ENCODE measurements around the gene SLC4A7. TPM values are rescaled to one million over a fixed set of nuclear protein-coding genes. Genes with fewer than 3 reads are reported as not detected.

The SLC4A7 gene
- total RNA-seq, 2 experiments from 2014 or later, result 25.9 to 31.9 TPM

DNA sequence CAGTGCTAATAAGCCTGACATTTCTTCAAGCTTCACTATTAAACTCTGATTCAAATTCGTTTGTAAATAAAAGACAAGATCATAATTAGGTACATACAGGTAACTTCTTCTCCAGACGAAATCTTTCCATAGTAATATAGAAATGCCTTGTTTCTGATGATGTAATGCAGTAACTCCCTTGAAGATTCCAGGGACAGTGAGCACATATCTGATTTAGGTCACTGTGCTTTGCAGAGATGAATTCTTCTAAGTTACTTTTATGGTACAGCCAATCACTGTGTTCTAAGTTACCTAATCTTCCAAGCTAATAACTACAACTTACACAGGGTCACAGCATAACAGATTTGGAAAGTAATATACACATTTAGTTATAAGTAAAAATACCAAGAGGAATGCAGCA lies 27.6 kb downstream of the SLC4A7 start:
- Histone ChIP-seq H3K9me3 (ENCODE audit: low read length) (no peaks in the 10 kb centered on the region), H4K20me1 (ENCODE audit: insufficient read depth, low read length) (no peaks in the 10 kb centered on the region), H3K4me3 (ENCODE audit: low read depth, low read length, poor library complexity, severe bottlenecking) (no peak overlapping the region), H3K4me2 (ENCODE audit: low read length) (no peak overlapping the region), H3K9me2 (ENCODE audit: insufficient read depth, low read length) (no peaks in the 10 kb centered on the region), H3K4me1 (ENCODE audit: insufficient read depth, low read length, poor library complexity, severe bottlenecking) (no peaks in the 10 kb centered on the region), H2AFZ (ENCODE audit: low read length) (no peak overlapping the region), H3K27ac (ENCODE audit: low read depth, low read length, poor library complexity, severe bottlenecking) (no peak overlapping the region), H3K79me2 (ENCODE audit: insufficient read depth, low read depth, low read length) (no peaks in the 10 kb centered on the region), H3K36me3 (ENCODE audit: insufficient read depth, low read length) (no peaks in the 10 kb centered on the region)
- POLR2A ChIA-PET, result no interaction called here
- CTCF ChIA-PET (ENCODE audit: unreplicated experiment), result no interaction called here
- BruUV-seq (replicated peaks), result no TSS peak
- TF ChIP-seq, protein P1, sequence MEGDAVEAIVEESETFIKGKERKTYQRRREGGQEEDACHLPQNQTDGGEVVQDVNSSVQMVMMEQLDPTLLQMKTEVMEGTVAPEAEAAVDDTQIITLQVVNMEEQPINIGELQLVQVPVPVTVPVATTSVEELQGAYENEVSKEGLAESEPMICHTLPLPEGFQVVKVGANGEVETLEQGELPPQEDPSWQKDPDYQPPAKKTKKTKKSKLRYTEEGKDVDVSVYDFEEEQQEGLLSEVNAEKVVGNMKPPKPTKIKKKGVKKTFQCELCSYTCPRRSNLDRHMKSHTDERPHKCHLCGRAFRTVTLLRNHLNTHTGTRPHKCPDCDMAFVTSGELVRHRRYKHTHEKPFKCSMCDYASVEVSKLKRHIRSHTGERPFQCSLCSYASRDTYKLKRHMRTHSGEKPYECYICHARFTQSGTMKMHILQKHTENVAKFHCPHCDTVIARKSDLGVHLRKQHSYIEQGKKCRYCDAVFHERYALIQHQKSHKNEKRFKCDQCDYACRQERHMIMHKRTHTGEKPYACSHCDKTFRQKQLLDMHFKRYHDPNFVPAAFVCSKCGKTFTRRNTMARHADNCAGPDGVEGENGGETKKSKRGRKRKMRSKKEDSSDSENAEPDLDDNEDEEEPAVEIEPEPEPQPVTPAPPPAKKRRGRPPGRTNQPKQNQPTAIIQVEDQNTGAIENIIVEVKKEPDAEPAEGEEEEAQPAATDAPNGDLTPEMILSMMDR (conservative IDR thresholded peaks at IDR 0.05; ENCODE audit: low read length), result no peak
- TF ChIP-seq EZH2phosphoT487 (IDR thresholded peaks at IDR 0.05; ENCODE audit: borderline replicate concordance, low read depth, low read length), result no peak
- DNase-seq (ENCODE audit: low spot score), result no peak
- intact Hi-C loops (cut with micrococcal nuclease; ENCODE audit: unreplicated experiment), result no loop called here

DNA sequence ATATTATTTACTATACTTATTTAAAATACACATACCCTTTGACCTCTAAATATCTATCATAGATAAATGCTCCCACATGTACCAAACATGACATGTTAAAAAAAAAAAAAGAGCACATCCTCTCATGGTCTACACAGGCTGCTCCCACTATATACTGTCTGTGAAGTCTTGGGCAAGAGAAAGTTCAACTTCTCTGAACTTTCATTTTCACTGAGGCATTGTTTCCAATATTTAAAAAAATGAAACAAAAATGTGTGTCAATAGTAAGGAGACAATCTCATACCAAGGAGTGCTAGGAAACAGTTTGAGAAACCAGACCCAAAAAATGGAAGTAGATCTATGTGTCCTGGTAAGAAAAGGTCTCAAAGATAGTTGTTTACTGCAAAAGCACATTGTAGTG lies 29.3 kb downstream of the SLC4A7 start:
- TF ChIP-seq EZH2phosphoT487 (IDR thresholded peaks at IDR 0.05; ENCODE audit: borderline replicate concordance, low read depth, low read length), result no peak
- no peaks in the 10 kb centered on the region for H3K4me1 ChIP-seq (ENCODE audit: insufficient read depth, low read length, poor library complexity, severe bottlenecking)
- H3K79me2 ChIP-seq (ENCODE audit: insufficient read depth, low read depth, low read length), result no peaks in the 10 kb centered on the region
- DNase-seq (ENCODE audit: low spot score), result no peak
- no peak overlapping the region for H3K4me2 ChIP-seq (ENCODE audit: low read length)
- no peak overlapping the region for H3K27ac ChIP-seq (ENCODE audit: low read depth, low read length, poor library complexity, severe bottlenecking)
- ChIA-PET CTCF (ENCODE audit: unreplicated experiment) (no interaction called here), POLR2A (no interaction called here)
- no peak overlapping the region for H2AFZ ChIP-seq (ENCODE audit: low read length)
- H3K9me2 ChIP-seq (ENCODE audit: insufficient read depth, low read length), result no peaks in the 10 kb centered on the region
- H3K36me3 ChIP-seq (ENCODE audit: insufficient read depth, low read length), result no peaks in the 10 kb centered on the region
- H3K4me3 ChIP-seq (ENCODE audit: low read depth, low read length, poor library complexity, severe bottlenecking), result no peak overlapping the region
- H3K9me3 ChIP-seq (ENCODE audit: low read length), result no peaks in the 10 kb centered on the region
- no TSS peak for BruUV-seq (replicated peaks)
- no peaks in the 10 kb centered on the region for H4K20me1 ChIP-seq (ENCODE audit: insufficient read depth, low read length)
- intact Hi-C loops (cut with micrococcal nuclease; ENCODE audit: unreplicated experiment), result no loop called here

- H2AFZ ChIP-seq (ENCODE audit: low read length), result no peak overlapping the region
- no peak for TF ChIP-seq EZH2phosphoT487 (IDR thresholded peaks at IDR 0.05; ENCODE audit: borderline replicate concordance, low read depth, low read length)
- intact Hi-C loops (cut with micrococcal nuclease; ENCODE audit: unreplicated experiment), result no loop called here
- no peaks in the 10 kb centered on the region for H3K36me3 ChIP-seq (ENCODE audit: insufficient read depth, low read length)
- no TSS peak for BruUV-seq (replicated peaks)
- ChIA-PET POLR2A (no interaction called here), CTCF (ENCODE audit: unreplicated experiment) (no interaction called here)
- no peaks in the 10 kb centered on the region for H3K79me2 ChIP-seq (ENCODE audit: insufficient read depth, low read depth, low read length)
- no peak overlapping the region for H3K4me3 ChIP-seq (ENCODE audit: low read depth, low read length, poor library complexity, severe bottlenecking)
- no peaks in the 10 kb centered on the region for H3K9me2 ChIP-seq (ENCODE audit: insufficient read depth, low read length)
- H4K20me1 ChIP-seq (ENCODE audit: insufficient read depth, low read length), result no peaks in the 10 kb centered on the region
- H3K4me2 ChIP-seq (ENCODE audit: low read length), result no peak overlapping the region
- H3K4me1 ChIP-seq (ENCODE audit: insufficient read depth, low read length, poor library complexity, severe bottlenecking), result no peaks in the 10 kb centered on the region
- no peaks in the 10 kb centered on the region for H3K9me3 ChIP-seq (ENCODE audit: low read length)
- DNase-seq (ENCODE audit: low spot score), result no peak
- no peak overlapping the region for H3K27ac ChIP-seq (ENCODE audit: low read depth, low read length, poor library complexity, severe bottlenecking)
Measured at GRCh38 chr3:27454461-27454860, 29.7 kb downstream of the SLC4A7 start.
